IPS-18a (cell line): ENCODE results near the gene BICRA.
A peak's percentile ranks its signal among the peaks of the same experiment; 100 is the strongest.
"Not testable (repeated sequence)": the region's sequence is repeated elsewhere in the genome, so short reads cannot be mapped to it uniquely, and the experiment has no call there.

Experiments
- H3K27ac ChIP-seq: one replicate; pipeline ENCODE4 v1.5.1; 2013; ENCODE audit warnings: low read length
- H3K27me3 ChIP-seq: one replicate; pipeline ENCODE4 v1.6.1; 2013; ENCODE audit warnings: mild to moderate bottlenecking, low read length; ENCODE audit not compliant: control insufficient read depth, insufficient read depth
- H3K36me3 ChIP-seq: one replicate; pipeline ENCODE4 v1.6.1; 2013; ENCODE audit warnings: low read depth, low read length; ENCODE audit not compliant: control insufficient read depth
- H3K4me1 ChIP-seq: one replicate; pipeline ENCODE4 v1.6.1; 2013; ENCODE audit warnings: low read depth, low read length; ENCODE audit not compliant: control insufficient read depth
- H3K4me3 ChIP-seq: one replicate; pipeline ENCODE4 v1.5.1; 2013; ENCODE audit warnings: low read length
- H3K9ac ChIP-seq: one replicate; pipeline ENCODE4 v1.6.1; 2013; ENCODE audit warnings: mild to moderate bottlenecking, low read length, moderate library complexity
- H3K9me3 ChIP-seq: one replicate; pipeline ENCODE4 v1.6.1; 2013; ENCODE audit warnings: low read depth, low read length; ENCODE audit not compliant: control insufficient read depth

BICRA gene

GRCh38 chr19:47714855-47715254 lies 105.9 kb downstream of the BICRA start:
- H3K9ac ChIP-seq, H3K9me3 ChIP-seq, H3K36me3 ChIP-seq, H3K27ac ChIP-seq, H3K4me1 ChIP-seq, H3K27me3 ChIP-seq, H3K4me3 ChIP-seq: not testable (repeated sequence)

GRCh38 chr19:47716270-47716937 lies 107.5 kb downstream of the BICRA start:
- Histone ChIP-seq H3K27me3 (no peaks in the 10 kb centered on the region), H3K36me3 (no peaks in the 10 kb centered on the region), H3K4me3 (no peak overlapping the region), H3K4me1 (no peaks in the 10 kb centered on the region), H3K9ac (no peak overlapping the region), H3K27ac (no peak overlapping the region), H3K9me3 (no peaks in the 10 kb centered on the region)

GRCh38 chr19:47718415-47719046 lies 109.6 kb downstream of the BICRA start:
- not testable (repeated sequence) for H3K4me3 ChIP-seq, H3K9me3 ChIP-seq, H3K27ac ChIP-seq, H3K27me3 ChIP-seq, H3K9ac ChIP-seq, H3K4me1 ChIP-seq, H3K36me3 ChIP-seq

- H3K36me3 ChIP-seq, result no peaks in the 10 kb centered on the region
- no peak overlapping the region for H3K9ac ChIP-seq
- H3K9me3 ChIP-seq, result no peaks in the 10 kb centered on the region
- no peaks in the 10 kb centered on the region for H3K4me1 ChIP-seq
- no peaks in the 10 kb centered on the region for H3K27me3 ChIP-seq
- H3K27ac ChIP-seq, result no peak overlapping the region
- H3K4me3 ChIP-seq, result no peak overlapping the region
Observed at GRCh38 chr19:47719047-47719859, 110.3 kb downstream of the BICRA start.

GRCh38 chr19:47720669-47721422 lies 111.9 kb downstream of the BICRA start:
- Histone ChIP-seq H3K27ac (no peak overlapping the region), H3K4me1 (no peaks in the 10 kb centered on the region), H3K4me3 (no peak overlapping the region), H3K36me3 (no peaks in the 10 kb centered on the region), H3K27me3 (no peaks in the 10 kb centered on the region), H3K9me3 (no peaks in the 10 kb centered on the region), H3K9ac (no peak overlapping the region)

- H3K36me3 ChIP-seq, result no peaks in the 10 kb centered on the region
- H3K4me1 ChIP-seq, result no peaks in the 10 kb centered on the region
- H3K27ac ChIP-seq, result no peak overlapping the region
- H3K4me3 ChIP-seq, result no peak overlapping the region
- H3K27me3 ChIP-seq, result no peaks in the 10 kb centered on the region
- no peak overlapping the region for H3K9ac ChIP-seq
- H3K9me3 ChIP-seq, result no peaks in the 10 kb centered on the region
Observed at GRCh38 chr19:47723581-47723940, 114.6 kb downstream of the BICRA start.

GRCh38 chr19:47725759-47726401 lies 116.9 kb downstream of the BICRA start:
- no peaks in the 10 kb centered on the region for H3K36me3 ChIP-seq
- peaks cover 3% of the 10 kb centered on the region for H3K4me1 ChIP-seq
- no peaks in the 10 kb centered on the region for H3K27me3 ChIP-seq
- H3K4me3 ChIP-seq, result no peak overlapping the region
- H3K27ac ChIP-seq, result no peak overlapping the region
- H3K9me3 ChIP-seq, result no peaks in the 10 kb centered on the region
- no peak overlapping the region for H3K9ac ChIP-seq

- no peaks in the 10 kb centered on the region for H3K9me3 ChIP-seq
- peaks cover 3% of the 10 kb centered on the region for H3K4me1 ChIP-seq
- no peaks in the 10 kb centered on the region for H3K27me3 ChIP-seq
- no peaks in the 10 kb centered on the region for H3K36me3 ChIP-seq
- no peak overlapping the region for H3K4me3 ChIP-seq
- no peak overlapping the region for H3K9ac ChIP-seq
- no peak overlapping the region for H3K27ac ChIP-seq
Observed at GRCh38 chr19:47726467-47726866, 117.5 kb downstream of the BICRA start.

GRCh38 chr19:47728295-47728694 lies 119.4 kb downstream of the BICRA start:
- H3K36me3 ChIP-seq, H3K4me3 ChIP-seq, H3K27me3 ChIP-seq, H3K27ac ChIP-seq, H3K9me3 ChIP-seq, H3K4me1 ChIP-seq, H3K9ac ChIP-seq: not testable (repeated sequence)

- peak overlapping the region; percentile 64 for H3K4me3 ChIP-seq
Observed at GRCh38 chr19:47729468-47729798, 120.5 kb downstream of the BICRA start.

More at GRCh38 chr19:47729468-47729798, 120.5 kb downstream of the BICRA start:
- Histone ChIP-seq H3K9ac (peak overlapping the region; percentile 46), H3K9me3 (no peaks in the 10 kb centered on the region), H3K27ac (no peak overlapping the region), H3K27me3 (no peaks in the 10 kb centered on the region), H3K4me1 (peaks cover 3% of the 10 kb centered on the region), H3K36me3 (no peaks in the 10 kb centered on the region)
